Spleen (tissue), 7 donors: ENCODE results near the gene MRPL40.

Experiments used
- POLR2AphosphoS5 ChIP-seq, 3 donors: sonication (generic); formaldehyde crosslinking; IDR thresholded peaks; one replicate each; pipeline ENCODE4 v1.5.1; 2017; ENCODE audit warnings: antibody characterized with exemption in 3 of 3
- TF ChIP-seq, protein P1 (sequence below), 11 experiments: fragments of 200-600 bp in 7 of 11; fragments of 450-650 bp in 4 of 11; sonication (generic) in 4 of 11; IDR thresholded peaks in 8 of 11; conservative IDR thresholded peaks in 3 of 11; 1 replicate in 7 of 11; 2 replicates in 4 of 11; pipeline versions ENCODE4 v1.4.0 to v1.8.0; 2016 to 2021; ENCODE audit warnings: antibody characterized with exemption in 11 of 11, inconsistent platforms in 4 of 11, mild to moderate bottlenecking in 1 of 11
- donor health status: DM: no; HTN: no; CAD: no; lungs with moderate emphysema.
- donor health status: DM: no; HTN: no; CAD: no.
- donor health status: DM: no; HTN: no; CAD: no.

DNA sequence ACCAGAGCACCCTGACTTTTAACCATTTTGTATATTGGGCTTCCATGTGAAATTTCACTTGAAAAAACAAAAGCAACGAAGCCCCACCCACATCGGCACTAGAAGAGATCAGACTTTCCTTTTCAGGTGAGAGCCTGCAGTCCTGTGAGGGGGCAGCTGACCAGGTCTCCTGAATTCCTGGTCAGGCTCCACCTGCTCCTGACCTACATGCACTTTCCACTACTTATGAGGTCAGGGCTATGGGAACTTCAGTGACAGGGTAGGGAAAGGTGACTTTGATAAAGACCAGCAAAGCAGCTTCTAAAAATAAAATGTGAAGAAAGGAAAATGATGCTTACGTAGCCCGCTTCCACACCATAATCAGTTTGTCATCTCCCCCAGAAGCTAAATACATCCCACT, 25.5 kb upstream of the MRPL40 start:
- no peak for TF ChIP-seq POLR2AphosphoS5 (IDR thresholded peaks at IDR 0.05)
- TF ChIP-seq, protein P1, sequence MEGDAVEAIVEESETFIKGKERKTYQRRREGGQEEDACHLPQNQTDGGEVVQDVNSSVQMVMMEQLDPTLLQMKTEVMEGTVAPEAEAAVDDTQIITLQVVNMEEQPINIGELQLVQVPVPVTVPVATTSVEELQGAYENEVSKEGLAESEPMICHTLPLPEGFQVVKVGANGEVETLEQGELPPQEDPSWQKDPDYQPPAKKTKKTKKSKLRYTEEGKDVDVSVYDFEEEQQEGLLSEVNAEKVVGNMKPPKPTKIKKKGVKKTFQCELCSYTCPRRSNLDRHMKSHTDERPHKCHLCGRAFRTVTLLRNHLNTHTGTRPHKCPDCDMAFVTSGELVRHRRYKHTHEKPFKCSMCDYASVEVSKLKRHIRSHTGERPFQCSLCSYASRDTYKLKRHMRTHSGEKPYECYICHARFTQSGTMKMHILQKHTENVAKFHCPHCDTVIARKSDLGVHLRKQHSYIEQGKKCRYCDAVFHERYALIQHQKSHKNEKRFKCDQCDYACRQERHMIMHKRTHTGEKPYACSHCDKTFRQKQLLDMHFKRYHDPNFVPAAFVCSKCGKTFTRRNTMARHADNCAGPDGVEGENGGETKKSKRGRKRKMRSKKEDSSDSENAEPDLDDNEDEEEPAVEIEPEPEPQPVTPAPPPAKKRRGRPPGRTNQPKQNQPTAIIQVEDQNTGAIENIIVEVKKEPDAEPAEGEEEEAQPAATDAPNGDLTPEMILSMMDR (IDR thresholded peaks at IDR 0.05 in 8 of 11, conservative IDR thresholded peaks at IDR 0.05 in 3 of 11) = no peak
